DMS 273 treated with DMSO at 0.1 percent for 48 hours (cell line): ENCODE results near the gene STAT3.
"Not testable (repeated sequence)": the region's sequence is repeated elsewhere in the genome, so short reads cannot be mapped to it uniquely, and the experiment has no call there.

Experiments used
- DNase-seq: peaks from one replicate; lab custom pipeline; 2025; lab: John Stamatoyannopoulos, UW

Gene STAT3

DNA sequence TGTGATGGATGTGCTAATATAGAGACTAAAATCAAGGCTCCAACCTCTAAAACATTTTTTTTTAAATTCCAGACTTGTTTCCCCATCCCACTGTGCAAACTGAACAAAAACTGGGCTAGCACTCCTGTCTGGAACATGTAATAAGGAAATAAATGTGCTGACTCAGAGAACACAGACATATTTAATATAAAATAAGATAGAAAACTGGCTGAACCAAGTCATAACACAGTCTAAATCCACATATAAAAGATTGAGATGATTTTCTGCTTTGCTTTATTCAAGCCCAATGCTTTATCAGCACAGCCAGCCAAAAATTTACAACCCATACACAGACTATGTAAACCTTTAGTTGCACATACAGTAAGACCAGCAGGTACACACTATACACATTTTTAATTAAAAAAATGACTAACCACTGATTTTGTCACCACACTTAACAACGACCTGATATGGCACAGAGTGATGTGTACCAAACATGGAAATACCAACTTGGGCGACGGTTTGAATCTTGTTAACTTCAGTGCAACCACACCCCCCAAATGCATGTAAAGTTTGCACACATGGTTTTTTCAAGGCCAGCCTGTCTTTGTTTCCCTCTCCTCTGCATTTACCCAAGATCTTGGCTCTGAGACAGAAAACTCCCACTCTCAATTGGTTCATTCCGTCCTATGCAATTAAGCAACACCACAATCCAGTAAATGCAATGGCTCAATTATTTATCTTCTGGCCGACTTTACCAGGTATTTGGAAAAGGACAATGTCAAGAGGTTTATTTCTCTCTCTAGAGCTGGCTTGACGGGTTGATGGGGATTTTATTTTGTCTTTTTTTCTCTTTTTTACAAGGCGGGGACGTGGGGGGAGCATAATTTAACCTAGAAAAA, 1.2 kb downstream of the STAT3 start:
- DNase-seq, result peak; percentile 17

DNA sequence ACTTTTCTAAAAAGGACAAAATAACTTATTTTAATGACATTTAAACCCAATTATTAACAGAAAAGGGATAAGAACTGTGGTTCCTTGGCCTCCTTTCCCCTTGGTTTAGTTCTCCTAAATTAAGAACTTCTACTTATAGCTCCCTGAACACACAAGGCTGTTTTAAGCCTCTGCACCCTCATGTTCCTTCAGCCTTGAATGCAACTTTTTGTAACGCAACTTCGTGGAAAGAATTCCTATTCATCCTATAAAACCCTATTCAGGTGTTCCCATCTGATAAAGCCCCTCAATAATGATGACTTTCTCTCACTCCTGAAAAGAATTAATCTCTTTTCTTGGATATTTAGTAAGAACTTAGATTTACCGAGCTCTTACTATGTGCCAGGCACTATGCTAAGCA, 6.3 kb downstream of the STAT3 start:
- DNase-seq, result no peak

DNA sequence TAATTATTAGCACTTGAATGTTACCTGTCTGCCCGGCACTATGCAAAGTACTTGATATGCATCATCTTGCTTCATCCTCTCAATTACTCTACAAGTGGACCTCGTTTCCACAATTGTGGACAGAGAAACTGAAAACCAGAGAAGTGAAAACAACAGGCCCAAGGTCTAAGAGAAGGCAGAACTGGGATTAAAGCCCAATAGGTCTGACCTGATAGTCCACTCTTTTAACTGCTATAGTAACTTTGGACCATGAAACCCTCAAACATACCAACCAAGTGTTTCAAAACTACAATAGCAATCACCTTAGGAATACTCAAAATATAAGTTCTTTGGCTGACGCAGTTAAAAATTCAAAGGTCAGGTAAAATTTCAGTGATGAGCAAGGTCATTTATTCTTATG, 7.3 kb downstream of the STAT3 start:
- no peak for DNase-seq

DNA sequence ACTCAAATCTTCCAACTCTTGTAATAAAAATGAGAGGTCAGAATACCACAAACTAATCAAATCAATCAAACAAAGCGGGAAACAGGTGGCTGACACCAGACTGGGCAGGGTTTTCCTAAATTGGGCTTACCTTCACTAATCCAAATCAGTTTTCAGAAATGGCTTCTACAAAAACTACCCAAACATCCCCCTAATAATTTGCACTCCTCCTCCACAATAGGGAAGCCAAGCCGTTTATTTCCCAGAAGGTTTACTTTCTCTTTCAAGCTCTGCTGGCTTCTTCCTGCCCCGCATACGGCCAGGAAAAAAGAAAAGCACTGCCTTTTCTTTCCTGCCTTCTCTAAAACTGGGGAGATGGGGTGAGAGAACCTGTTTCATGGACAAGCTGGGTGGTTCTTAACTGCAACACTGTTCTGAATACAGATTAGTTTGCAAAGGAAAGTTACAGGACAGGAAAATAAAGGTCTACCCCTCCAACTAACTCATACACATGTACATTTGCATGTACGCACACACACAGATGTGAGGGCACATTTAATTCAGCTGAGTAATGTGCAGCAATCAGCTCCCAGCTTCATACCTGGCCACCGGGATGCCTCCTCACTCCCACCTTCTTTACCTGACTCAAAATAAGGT, 9.2 kb downstream of the STAT3 start:
- DNase-seq, result no peak

DNA sequence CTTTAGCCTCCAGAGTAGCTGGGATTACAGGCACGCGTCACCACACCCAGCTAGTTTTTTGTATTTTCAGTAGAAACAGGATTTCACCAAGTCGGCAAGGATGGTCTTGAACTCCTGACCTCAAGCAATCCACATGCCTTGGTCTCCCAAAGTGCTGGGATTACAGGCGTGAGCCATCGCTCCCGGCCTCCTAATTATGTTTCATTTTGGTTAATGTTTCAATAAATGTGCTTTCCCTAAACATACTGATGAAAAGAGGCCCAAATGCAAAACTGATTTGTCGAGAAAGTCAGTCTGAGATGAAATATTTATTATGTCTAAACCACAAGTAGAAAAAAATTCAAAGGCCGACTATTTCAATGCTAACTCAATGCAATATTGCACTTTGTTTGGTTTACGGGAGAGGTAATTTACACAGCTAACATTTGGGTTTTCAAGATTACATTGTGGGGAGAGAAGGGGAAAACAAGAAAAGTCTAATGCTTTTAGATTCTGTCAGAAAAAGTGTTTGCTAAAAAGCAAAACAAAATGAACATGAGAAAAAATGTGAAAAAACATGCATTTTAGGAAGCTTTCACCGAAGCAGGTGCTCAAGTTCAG, 9.8 kb downstream of the STAT3 start:
- no peak for DNase-seq

DNA sequence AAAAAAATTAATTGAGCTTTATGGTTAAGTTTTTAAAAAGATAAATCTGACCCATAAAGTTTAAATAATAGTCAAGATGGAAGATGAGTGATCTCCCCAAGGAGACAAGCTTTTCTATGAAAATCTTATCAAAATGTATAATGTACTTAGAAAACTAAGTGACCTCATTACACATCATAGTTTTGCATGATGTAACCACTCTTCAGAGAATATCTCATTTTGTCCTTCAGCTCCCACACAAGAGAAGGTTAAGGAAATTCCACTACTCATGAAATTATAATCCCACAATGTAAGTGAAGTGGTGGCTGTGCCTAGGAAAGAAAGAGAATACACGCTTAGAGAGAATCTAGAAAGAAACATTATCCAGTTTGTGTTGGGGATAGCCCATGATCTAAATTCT, 14.3 kb downstream of the STAT3 start:
- DNase-seq, result no peak

DNA sequence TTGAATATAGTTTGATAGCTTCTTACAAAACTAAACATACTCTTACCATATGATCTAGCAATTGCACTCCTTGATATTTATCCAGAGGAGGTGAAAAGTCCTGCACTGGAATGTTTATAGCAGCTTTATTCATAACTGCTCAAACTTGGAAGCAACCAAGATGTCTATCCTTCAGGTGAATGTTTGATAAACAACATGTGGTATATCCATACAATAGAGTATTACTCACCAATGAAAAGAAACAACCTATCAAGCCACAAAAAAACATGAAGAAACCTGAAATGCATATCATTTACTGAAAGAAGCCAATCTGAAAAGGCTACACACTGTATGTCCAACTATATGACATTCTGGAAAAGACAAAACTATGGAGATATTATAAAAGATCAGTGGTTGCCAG, 16.1 kb downstream of the STAT3 start:
- DNase-seq, result no peak

DNA sequence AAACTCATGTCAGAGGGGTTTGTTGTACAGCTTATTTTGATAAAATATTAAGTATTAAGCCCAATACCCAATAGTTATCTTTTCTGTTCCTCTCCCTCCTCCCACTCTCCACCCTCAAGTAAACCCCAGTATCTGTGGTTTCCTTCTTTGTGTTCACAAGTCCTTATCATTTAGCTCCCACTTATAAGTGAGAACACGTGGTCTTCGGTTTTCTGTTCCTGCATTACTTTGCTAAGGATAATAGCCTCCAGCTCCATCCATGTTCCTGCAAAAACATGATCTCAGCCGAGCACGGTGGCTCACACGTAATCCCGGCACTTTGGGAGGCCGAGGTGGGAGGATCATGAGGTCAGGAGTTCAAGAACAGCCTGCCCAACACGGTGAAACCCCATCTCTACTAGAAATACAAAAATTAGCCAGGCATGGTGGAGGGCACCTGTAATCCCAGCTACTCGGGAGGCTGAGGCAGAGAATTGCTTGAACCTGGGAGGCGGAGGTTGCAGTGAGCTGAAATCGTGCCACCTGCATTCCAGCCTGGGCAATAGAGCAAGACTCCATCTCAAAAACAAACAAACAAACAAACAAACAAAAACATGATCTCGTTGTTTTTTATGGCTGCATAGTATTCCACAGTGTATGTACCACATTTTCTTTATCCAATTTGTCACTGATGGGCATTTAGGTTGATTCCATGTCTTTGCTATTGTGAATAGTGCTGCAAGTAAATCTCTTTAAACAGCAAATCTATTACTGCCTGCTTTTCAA, 19.3 kb downstream of the STAT3 start:
- not testable (repeated sequence) for DNase-seq

DNA sequence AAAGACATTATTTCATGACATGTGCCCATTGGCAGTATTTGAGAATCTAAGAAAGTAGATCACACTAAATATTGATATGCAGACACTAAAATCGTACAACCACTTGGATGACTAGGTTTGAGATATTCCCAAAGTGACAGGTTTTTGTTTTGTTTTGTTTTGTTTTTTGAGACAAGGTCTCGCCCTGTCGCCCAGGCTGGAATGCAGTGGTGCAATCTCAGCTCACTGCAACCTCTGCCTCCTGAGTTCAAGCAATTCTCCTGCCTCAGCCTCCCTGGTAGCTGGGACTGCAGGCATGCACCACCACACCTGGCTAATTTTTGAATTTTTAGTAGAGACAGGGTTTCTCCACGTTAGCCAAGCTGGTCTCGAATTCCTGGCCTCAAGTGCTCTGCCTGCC, 19.9 kb downstream of the STAT3 start:
- not testable (repeated sequence) for DNase-seq

DNA sequence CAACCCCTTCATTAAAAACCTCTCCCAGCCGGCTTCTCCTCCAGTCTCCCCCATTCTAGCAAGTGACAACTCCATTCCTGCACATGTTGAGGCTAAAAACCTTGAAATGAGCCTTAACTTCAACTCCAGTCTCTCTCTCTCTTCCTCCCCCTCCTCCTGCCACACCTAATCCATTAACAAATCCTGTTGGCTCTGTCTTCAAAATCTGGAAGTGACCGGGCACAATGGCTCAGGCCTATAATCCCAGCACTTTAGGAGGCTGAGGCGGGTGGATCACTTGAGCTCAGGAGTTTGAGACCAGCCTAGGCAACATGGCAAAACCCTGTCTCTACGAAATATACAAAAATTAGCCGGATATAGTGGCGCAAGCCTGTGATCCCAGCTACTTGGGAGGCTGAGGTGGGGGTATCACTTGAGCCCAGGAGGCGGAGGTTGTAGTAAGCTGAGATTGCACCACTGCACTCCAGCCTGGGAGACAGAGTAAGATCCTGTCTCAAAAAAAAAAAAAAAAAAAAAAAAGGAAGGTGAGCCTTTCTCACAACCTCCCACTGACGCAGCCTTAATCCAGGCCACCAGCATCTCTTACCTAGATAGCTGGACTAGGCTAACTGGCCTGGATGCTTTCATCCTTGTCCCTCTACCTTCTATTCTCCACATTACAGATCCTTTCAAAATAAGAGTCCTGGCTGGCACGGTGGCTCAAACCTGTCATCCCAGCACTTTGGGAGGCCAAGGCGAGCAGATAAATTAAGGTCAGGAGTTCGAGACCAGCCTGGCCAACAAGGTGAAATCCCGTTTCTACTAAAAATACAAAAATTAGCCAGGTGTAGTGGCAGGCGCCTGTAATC, 21.8 kb downstream of the STAT3 start:
- DNase-seq, result not testable (repeated sequence)

DNA sequence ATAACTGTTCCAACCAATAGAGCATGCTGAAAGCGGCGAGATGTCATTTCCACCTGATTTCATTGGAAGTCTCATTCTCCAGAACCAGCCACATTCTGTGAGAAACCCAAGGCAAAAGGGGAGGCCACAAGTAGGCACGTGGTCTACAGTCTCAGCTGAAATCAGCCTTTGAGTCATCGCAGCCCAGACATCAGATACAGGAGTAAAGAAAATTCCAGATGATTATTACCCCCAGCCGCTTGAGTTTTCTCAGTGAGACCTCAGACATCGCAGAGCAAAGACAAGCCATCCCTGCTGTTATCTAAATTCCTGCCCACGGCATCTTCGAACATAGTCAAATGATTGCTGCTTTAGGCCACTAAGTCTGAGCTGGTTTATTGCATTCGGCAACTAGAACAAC, 23.1 kb downstream of the STAT3 start:
- DNase-seq, result no peak

DNA sequence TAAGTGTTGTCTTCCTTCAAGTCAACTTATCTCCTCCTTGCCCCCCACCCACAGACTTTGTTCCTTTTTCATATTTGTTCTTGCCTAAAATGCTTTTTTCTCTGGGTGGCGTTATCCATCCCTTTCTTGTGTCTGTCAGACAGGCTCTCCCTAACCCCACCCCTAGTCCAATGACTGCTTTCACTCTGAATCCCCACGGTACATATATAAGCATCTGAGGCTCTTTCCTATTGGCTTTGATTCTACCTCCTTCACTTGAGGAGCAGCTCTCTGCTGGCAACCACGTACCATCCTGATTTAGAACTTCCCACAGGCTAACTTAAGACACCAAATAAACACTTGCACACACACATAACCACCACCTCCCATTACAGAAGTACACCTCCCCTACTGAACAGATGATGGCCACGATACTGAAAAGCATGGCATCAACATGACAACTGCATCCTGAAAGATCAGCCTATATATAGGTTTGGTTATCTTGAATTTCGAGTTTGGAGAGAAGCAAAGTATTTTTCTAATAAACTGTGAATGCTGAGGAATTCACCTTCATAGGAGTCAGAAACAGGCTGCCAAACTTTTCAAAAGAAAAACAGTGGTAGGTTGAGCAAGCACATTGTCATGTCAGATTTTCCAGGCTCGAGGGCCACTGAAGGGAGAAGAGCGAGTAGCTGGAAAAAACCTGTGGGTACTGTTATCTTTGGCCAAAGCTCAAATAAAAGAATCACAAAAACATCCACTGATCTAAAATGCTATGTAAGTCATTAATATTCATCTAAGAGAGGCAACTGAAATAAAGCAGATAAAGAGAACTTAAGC, 24.3 kb downstream of the STAT3 start:
- no peak for DNase-seq

DNA sequence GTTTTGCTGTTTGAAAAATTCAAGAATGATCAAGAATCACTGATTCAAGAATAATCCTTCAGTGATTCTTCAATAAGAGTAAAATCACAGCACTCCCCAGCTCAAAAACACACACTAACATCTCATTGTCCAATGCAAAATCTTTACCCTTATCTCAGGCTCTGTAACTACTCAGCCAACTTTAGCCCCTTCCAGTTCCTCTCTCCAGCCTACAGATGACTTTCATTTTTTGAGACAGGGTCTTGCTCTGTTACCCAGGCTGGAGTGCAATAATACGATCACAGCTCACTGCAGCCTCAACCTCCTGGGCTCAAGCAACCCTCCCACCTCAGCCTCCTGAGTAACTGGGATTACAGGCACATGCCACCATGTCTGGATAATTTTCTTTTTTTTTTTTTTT, 25.0 kb downstream of the STAT3 start:
- no peak for DNase-seq

DNA sequence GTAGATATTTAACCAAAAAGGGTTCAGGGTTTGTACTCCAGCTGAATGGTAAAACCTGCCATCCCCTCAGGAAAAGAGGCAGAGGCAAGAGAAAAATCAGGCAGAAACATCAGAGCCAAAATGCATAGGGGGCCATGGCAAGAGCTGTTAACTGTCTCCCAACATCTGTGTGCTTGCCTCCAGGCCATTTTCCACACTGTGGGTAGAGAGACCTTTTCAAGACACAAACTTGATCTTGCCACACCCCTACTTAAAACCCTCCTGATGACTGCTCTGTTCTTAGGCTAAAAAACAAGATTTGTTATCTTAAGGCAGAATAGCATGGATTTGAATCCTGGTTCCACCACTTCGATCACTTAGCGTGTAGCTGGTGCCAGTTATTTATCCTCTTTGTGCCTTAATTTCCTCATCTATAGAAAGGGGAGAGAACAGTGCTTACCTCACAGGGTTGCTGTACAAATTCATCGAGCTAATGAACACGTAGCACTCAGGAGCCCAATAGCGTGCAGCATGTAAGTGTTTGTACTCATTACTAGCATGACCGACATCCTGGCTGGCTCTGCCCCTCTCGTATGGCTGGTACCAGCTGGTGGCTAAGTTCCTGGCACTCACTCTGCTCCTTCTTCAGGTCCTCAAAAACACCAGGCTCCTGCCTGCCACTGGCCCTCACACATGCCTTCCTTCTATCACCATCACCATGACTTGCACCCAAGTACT, 25.8 kb downstream of the STAT3 start:
- DNase-seq, result no peak

DNA sequence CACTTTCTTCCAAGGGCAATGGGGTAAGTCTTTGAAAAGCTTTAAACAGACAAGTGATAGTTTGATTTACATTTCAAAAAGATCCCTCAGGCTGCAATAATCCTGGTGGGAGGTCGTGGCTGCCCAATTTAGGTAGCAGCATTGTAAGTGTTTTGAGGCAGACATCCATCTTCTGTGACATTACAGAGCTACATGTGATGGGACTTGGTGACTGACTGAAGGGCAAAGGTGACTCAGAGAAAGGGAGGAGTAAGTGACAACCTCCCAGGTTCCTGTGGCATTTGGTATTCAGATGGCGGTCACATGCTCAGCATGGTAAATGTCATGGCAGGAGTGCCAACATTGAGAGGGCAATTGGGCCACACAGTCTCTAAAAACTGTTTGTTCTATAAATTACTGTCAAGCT, 26.5 kb downstream of the STAT3 start:
- no peak for DNase-seq

DNA sequence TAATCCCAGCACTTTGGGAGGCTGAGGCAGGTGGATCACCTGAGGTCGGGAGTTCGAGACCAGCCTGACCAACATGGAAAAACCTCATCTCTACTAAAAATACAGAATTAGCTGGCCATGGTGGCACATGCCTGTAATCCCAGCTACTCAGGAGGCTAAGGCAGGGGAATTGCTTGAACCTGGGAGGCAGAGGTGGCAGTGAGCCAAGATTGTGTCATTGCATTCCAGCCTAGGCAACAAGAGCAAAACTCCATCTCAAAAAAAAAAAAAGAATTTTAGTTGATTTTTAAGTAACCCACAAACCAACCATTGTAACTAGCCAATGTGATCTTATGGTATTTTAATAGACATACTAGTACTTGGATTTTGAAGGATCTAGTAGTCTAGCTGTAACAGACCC, 27.9 kb downstream of the STAT3 start:
- DNase-seq, result not testable (repeated sequence)

DNA sequence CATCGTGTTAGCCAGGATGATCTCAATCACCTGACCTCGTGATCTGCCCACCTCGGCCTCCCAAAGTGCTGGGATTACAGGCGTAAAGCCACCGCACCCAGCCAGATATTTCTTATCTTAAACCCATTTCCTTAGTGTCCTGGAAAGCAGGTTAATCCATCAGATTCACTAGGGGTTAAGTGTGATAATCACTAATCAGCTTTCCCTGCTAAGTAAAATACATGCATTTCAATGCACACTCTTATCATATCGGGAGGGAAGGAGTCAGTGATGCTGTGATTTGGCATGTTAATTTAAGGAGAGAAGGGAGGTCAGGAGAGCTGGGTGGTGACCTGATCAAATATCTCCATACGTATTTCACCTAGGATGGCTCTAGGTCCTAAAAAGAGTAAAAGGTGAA, 29.1 kb downstream of the STAT3 start:
- DNase-seq, result no peak

DNA sequence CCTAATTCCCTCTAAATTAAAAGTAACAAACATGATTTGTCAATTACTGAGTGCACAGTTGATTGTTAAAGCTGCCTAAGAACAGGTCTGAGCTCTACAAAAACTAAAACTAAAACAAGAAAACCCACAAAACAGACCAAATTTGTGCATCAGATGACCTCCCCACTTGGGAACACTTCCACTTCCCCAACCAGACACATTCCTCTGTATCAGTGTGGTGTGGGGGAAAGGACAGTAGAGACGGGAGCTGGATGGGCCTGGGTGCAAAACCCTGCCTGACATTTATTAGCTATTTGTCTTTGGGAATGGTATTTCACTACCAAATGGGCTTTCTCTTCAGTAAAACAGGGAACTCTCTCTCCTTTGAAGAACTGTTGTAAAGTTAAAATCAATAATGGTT, 29.8 kb downstream of the STAT3 start:
- no peak for DNase-seq

DNA sequence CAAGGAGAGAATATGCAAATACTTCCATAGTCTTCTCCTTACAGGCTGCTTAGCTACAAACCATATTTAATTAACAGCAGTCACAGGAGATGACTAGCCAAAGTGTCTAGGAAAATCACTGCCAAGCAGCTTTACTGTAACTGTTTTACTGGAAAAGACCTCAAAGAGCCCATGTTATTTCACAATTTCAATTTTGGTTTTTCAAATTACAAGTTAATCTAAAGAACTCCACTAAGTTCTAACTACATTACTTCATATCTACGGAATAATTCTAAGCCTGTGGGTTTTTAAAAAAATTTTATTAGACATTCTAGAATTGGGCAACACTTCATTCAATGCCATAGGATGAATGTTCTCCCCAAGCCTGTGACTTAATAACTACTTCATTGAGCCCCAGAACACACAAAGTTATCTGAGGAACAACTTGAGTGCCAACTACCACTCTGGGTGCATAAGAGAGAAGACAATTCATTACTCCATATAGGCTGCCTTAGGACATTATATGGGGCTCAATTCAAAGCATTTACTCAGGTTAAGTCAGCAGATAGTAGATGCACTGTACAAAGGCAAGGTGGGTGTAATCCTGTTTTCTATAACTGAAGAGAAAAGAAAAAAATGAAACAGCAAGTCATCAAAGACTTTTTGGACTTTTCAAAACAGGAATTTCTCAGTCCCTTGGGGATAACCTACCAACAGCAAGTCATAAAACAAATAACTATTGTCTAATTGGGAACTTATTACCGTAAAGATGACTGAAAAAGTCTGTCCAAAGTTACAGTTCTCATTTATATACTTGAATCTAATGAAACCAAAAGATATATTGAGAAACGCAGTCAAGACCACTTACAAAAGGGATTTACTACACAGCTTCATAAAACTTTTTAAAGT, 33.0 kb downstream of the STAT3 start:
- DNase-seq, result no peak
